AG20443 (cell line): ENCODE measurements around the gene COA7.
"Not testable (repeated sequence)": the region's sequence is repeated elsewhere in the genome, so short reads cannot be mapped to it uniquely, and the experiment has no call there.

ENCODE experiments used
- DNase-seq: peaks from one replicate; pipeline ENCODE4 v3.0.0; 2012; ENCODE audit warnings: low spot score, mixed read lengths

Gene COA7

GRCh38 chr1:52697795-52698674 lies at the start of gene COA7:
Gene COA7 (minus strand): TSS chr1:52698347. CDS start chr1:52698326, 21 bp downstream.
- peak; percentile 95 for DNase-seq

- DNase-seq: no peak
Observed at GRCh38 chr1:52747450-52747849, 49.3 kb upstream of the COA7 start.

- DNase-seq: no peak
Observed at GRCh38 chr1:52746189-52746588, 48.0 kb upstream of the COA7 start.

GRCh38 chr1:52741259-52741658 lies 43.1 kb upstream of the COA7 start:
- no peak for DNase-seq

DNA sequence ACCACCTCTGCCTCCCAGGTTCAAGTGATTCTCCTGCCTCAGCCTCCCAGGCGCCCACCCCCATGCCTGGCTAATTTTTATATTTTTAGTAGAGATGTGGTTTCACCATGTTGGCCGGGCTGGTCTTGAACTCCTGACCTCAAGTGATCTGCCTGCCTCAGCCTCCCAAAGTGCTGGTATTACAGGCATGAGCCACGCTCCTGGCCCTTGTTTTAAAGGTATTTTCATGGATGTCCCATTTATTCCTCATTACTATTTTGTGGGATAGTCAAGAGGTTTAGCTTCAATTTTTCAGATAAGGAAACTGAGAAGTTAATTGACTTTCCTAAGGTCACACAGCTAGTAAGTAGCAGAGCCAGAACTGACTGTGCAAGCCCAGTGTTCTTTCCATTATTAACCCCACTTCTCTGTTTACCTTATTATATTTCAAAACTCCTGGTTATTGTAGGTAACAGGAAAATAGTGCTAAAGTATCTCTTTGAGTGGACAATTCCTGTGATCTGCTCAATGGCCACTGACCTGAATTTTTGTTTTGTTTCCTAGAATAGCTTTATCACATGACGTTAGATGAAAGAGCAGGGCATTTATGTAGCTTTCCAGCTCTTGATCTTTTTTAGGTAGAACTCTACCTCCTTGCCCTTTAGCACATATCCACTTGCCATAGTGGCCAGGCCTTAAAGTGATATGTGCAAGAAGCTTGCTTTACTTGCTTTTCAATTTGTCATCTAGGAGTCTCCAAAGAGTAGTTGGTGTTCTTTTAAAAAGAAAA lies 41.7 kb upstream of the COA7 start:
- DNase-seq: no peak

DNA sequence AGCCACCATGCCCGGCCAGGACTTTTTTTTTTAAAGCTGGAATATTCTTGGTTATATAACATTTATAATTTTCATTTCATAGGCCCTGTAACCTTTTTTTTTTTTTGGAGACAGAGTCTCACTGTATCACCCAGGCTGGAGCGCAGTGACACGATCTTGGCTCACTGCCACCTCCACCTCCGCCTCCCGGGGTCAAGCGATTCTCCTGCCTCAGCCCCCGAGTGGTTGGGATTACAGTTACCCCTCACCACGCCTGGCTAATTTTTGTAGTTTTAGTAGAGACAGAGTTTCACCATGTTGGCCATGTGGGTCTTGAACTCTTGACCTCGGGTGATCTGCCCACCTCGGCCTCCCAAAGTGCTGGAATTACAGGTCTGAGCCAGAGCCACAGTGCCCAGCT lies 40.7 kb upstream of the COA7 start:
- DNase-seq: no peak

DNA sequence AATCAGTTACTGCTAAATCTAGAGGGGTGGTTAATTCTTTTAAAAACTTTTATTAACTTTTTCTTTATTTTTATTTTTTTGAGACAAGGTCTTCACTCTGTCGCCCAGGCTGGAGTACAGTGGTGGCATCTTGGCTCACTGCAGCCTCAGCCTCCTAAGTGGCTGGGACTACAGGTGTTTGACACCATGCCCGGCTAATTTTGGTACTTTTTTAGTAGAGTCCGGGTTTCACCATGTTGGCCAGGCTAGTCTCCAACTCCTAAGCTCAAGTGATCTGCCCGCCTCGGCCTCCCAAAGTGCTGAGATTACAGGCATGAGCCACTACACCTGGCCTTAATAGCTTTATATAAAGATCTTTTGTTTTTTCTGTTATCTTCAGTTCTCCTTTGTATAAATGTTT lies 40.0 kb upstream of the COA7 start:
- DNase-seq: no peak

DNA sequence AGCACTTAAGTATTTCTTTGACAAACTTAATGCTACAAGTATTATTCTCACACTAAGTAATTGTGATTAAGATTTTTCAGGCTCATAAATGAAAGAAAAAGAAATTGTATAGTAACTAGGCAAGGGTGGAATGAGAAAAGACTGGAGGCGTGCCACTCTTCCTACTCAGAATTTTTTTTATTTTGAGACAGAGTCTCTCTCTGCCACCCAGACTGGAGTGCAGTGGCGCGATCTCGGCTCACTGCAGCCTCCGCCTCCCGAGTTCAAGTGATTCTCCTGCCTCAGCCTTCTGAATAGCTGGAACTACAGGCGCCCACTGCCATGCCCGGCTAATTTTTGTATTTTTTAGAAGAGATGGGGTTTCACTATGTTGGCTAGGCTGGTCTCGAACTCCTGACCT lies 37.2 kb upstream of the COA7 start:
- DNase-seq: not testable (repeated sequence)

DNA sequence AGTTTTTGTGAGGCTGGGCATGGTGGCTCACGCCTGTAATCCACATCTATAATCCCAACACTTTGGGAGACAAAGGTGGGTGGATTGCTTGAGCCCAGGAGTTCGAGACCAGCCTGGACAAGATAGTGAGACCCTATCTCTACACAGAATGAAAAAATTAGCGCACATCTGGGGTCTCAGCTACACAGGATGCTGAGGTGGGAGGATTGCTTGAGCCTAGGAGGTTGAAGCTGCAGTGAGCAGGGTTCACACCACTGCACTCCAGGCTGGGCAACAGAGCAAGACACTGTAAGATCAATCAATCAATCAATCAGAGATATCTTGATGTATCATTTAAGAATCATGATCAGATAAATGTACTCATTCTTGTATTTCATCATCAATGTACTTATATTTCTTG lies 35.2 kb upstream of the COA7 start:
- no peak for DNase-seq

- no peak for DNase-seq
Observed at GRCh38 chr1:52727956-52728656, 30.0 kb upstream of the COA7 start.

- peak; percentile 21 for DNase-seq
Observed at GRCh38 chr1:52727114-52727586, 29.0 kb upstream of the COA7 start.

- DNase-seq: peak; percentile 100
Observed at GRCh38 chr1:52726265-52727113, 28.3 kb upstream of the COA7 start, which contains the start of gene ZYG11B. Gene ZYG11B (plus strand): TSS chr1:52726453. CDS start chr1:52726654, 201 bp downstream.

DNA sequence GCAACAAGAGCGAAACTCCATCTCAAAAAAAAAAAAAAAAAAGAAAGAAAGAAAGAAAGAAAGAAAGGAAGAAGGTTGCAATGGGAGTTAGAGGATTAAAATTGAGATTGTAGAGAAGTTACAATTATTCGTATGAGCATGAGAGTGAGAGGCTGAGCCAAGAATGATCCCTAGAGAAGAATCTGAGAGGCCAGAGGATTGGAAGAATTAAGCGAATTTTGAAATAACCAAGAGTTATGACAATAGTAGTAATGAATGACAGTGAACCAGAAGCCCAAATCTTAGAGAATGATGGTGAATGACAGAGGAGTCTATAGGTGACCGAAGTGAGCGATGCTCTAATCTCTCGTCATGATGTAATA lies 27.7 kb upstream of the COA7 start:
- DNase-seq: no peak

DNA sequence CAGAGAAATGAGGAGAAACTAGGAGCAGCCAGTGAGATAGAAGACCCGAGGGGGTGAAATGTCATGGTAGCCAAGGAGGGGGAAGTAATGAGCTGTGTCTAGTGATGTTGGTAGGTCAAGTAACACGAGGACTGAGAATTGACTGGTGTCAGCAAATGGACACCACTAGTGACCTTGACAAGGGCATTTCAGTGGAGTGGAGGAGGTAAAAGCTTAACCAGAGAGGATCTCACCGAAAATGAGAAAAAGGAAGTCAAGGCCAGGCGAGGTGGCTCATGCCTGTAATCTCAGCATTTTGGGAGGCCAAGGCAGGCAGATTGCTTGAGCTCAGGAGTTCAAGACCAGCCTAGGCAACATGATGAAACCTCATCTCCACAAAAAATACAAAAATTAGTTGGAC lies 25.1 kb upstream of the COA7 start:
- DNase-seq: no peak

GRCh38 chr1:52715296-52715695 lies 17.1 kb upstream of the COA7 start:
- DNase-seq: not testable (repeated sequence)

DNA sequence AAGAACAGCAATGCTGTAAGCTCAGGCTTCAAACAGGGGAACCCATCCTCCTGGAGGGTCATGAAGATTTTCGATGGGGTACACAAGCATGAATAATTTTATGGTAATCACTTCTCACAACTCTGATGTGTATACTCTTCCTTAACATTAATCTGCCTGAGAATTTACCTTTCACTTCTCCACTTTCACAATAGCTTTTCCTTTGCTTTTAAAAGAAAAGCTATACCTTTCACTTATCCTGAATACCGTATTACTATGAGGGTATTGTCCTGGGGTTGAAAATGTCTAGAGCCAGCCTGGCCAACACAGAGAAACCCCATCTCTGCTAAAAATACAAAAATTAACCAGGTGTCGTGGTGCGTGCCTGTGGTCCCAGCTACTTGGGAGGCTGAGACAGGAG lies 15.4 kb upstream of the COA7 start:
- no peak for DNase-seq

- no peak for DNase-seq
Observed at GRCh38 chr1:52709016-52709415, 10.9 kb upstream of the COA7 start.

- DNase-seq: peak; percentile 83
Observed at GRCh38 chr1:52707927-52708655, 9.9 kb upstream of the COA7 start.

DNA sequence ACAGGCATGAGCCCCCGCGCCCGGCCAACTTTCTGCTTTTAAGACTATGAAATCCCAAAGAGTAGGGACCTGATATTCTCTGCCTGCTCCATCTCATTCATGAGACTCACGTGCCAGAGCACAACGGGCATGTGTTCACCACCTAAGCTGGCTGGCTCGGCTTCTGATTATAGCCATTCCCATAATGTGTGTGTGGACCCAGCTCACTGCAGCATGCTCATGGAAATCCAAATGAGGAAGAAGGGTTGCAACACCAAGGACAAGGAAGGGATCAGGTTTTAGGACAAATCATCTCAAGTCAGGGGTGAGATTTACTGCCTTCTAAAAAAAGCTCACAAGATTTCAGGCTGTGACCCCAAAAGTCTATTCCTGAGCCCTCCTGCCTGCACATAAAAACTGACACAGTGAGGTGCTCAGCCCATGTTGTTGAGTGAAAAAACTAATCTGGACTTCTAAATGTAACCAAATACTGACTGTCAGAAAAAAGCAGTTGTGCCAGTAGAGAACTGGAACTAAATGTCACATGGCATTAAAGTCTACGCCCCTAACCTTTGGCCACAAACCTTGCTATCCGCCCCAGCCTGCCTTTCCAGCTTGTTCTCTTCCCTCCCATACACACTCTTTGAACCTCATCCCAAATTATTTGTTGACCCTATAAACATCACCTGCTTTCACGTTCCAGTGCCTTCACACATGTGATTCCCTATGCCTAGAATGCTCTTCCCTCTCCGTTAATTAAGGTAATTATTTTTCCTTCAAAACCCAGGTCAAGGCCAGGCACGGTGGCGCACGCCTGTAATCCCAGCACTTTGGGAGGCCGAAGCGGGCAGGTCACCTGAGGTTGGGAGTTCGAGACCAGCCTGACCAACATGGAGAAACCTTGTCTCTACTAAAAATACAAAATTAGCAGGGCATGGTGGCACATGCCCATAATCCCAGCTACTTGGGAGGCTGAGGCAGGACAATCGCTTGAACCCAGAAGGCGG lies 9.1 kb upstream of the COA7 start:
- DNase-seq: no peak
